Left lobe of liver (tissue), 2 donors: ENCODE measurements around the gene GLI2. TPM values are rescaled to one million over a fixed set of nuclear protein-coding genes. Genes with fewer than 3 reads are reported as not detected.

Experiments used
- ATAC-seq: fragments of 200-7000 bp; cut with Tn5 transposase; one replicate; pipeline ENCODE4 v1.9.1; 2020; ENCODE audit warnings: mild to moderate bottlenecking, moderate library complexity
- DNase-seq: peaks from one replicate; pipeline ENCODE4 v3.0.0-alpha.2; 2020; ENCODE audit warnings: low spot score
- total RNA-seq: library from RNA; stranded (reverse); gene quantifications from one replicate; pipeline ENCODE4 v1.2.1, GENCODE V29; 2021
- donor health status: DM: no; HTN: no; CAD: no; lungs with moderate emphysema.
- donor health status: DM: no; HTN: yes; CAD: no.

GLI2 gene
- total RNA-seq, 1 donor from 2014 or later, result 0.30 TPM

DNA sequence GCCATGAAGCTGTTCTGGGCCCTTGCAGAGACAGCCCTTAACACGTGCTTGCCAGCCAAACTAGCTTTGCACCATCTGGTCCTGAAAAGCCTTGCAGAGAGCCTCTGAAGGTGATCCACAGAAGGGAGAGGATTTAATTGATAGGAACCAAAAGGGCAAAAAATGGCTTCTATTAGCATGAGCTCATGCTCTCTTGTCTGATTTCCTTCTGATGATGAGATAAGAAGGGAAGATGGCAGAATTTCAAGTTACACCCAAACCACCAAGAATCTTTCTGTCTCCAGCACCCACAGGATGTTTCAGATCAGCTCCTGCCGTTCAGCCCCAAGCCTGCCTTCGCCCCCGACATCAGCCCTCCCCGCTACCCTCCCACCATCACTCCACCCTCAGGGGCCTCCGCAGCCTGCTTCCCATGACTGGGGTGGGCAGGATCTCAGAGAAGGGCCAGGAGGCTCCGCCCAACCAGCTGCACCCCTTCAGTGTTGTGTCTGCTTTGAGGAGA is 23.4 kb upstream of the GLI2 start:
- DNase-seq, result no peak
- ATAC-seq, result no peak

DNA sequence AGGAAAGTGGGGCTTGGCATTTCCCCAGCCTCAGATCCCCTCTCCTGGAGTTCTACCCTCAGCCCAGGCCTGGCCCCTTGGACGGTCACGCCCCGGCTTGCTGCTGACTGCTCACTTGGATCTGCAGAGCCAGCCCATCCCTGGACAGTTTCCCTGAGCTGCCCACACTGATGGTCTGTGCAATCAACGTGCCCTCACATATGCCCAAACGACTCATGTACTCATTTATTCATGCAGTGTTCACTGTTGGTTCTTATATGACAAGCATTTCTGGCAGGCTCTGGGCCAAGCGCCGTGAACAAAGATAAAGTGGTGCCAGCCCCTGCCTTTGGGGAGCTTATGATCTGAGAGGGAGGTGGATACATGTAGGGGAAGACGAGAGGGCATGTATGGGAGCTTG is 20.3 kb upstream of the GLI2 start:
- DNase-seq, result no peak
- ATAC-seq, result no peak

DNA sequence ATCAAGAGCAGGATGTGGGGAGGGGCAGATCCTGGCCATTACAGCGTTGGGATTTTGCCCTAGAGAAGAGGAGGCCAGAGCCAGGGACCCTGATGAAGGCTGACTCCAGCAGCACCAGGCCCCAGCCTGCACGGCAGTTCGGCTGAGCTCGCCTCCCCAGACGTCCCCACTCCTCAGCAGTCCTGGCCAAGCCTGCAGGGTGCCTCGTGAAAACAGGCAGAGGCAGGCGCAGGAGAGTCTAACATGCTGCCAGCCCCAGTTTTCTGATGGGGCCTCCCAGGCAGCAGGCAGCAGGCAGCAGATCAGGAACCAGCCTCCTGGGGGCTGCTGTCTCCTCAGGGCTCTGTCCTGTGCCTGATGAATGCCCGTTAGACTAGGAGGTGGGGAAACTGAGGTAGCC is 19.7 kb upstream of the GLI2 start:
- no peak for ATAC-seq
- DNase-seq, result no peak

DNA sequence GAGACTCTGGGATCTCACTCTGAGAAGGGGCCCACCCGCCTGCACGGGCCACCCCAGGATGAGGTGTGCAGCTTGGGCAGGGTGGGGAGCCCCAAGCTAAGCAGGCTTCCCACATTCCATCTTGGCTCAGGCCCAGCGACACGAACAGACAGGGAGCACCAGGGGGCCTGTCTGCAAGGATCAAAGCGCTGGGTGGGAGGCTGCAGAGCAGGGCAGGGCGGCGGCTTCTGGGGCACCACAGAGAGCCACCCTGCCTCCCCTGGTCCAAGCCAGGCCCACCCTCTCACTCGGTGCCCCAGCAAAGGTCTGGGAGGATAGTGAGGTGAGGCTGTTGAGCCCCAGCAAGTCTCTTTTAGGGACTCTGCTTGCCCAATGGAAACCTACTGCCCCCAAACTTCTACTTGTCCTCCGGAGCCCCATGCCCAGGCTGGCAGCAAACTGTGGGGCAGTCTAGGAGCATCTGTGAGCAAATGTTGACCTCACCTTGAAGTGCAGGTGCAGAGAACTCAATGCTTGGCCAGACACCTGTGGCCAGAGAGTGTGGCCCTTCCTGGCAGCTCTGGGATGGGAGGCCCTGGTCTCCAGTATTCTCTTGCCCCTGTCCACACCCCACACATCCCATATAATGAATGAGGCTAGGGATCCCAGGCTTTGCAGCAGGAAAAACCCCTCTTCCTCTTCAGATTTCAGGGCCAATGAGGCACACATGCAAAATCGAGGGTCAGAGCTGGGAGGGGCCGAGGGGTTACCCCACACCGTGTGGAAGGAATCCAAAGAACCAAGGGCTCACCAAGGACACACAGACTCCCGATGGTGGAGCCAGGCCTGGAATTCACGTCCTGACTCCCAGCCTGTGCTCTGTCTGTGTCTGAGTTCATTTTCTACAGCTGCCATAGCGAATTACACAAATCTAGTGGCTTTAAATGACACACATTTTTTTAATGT is 18.8 kb upstream of the GLI2 start:
- no peak for ATAC-seq
- DNase-seq, result no peak

DNA sequence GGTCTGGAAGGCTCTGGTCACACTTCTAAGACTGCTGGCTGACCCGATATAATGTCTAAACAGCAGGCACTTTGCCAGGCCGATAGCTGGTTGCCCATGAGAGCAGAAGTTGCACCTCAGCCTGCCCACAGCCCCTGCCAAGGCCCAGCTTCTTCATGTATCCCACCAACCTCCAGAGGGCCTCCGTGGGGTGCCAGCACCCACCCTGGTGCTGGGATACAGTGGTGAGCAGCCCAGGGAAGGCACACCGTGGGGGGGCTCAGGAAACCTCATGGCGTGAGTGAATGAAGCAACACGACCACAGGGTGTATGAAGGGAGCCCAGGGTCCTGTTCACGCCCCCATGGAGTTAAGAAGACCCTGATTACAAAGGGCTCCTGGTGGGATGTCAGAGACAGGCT is 16.2 kb upstream of the GLI2 start:
- ATAC-seq, result no peak
- no peak for DNase-seq

DNA sequence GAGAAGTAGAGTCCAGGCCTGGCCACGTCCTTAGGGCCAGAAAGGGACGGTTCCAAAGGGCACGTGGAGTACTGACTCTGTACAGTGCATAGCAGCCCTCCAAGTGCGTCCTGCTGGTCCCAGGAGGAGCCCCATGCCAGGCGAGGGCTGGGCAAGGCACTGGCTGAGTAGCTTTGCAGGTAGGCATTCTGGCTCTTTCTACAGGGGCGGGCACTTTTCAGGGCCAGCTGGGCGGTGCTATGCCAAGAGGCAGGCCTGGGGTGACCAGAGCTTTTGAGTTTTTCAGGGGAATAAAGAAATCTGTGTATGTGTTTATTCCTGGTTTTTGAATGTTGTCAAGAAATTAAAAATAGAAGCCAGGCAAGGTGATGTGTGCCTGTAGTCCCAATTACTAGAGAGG is 15.4 kb upstream of the GLI2 start:
- ATAC-seq (no peak), DNase-seq (no peak)

DNA sequence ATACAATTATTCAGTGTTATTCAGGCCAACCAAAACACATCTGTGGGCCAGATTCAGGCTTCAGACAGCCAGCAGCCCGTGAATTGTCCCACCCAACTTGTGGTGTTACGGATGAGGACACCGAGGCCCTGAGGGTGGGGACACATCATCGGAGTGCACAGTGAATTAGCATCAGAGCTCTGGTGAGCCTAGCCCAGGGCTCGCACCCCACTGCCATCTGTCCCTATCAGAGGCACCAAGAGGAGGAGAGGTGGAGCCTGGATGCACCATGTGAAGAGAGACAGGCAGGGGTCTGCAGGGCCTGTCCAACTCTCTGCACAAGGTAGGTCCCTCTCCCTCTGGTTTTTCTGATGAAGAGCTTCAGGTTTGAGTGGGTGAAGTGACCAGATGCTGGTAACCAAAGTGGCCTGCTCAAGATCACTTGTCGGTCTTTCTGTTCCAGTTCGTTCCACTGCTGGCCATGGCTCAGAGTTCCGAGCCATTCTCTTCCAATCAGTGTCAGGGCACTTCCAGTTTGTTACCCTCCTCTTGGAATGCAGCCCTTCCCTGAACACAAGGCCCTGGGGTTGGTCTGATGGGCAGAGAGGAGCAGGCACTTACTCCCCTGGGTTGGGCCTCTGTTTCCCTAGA is 14.8 kb upstream of the GLI2 start:
- ATAC-seq (no peak), DNase-seq (no peak)

DNA sequence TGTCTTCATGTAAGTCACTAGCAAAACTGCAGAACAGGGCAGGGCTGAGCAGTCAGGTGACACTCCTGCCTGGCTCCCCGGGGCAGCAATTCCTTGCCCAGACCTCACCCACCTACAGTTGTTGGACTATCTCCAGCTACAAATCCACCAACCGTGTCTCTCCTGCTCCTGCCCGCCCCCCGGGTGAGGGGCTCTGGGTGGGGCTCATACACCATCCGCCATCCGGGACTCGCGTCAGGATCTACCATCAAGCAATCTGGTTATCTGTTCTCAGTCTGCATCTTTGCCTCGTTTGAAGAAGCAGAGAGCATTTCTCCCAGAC is 13.5 kb upstream of the GLI2 start:
- ATAC-seq (no peak), DNase-seq (no peak)

DNA sequence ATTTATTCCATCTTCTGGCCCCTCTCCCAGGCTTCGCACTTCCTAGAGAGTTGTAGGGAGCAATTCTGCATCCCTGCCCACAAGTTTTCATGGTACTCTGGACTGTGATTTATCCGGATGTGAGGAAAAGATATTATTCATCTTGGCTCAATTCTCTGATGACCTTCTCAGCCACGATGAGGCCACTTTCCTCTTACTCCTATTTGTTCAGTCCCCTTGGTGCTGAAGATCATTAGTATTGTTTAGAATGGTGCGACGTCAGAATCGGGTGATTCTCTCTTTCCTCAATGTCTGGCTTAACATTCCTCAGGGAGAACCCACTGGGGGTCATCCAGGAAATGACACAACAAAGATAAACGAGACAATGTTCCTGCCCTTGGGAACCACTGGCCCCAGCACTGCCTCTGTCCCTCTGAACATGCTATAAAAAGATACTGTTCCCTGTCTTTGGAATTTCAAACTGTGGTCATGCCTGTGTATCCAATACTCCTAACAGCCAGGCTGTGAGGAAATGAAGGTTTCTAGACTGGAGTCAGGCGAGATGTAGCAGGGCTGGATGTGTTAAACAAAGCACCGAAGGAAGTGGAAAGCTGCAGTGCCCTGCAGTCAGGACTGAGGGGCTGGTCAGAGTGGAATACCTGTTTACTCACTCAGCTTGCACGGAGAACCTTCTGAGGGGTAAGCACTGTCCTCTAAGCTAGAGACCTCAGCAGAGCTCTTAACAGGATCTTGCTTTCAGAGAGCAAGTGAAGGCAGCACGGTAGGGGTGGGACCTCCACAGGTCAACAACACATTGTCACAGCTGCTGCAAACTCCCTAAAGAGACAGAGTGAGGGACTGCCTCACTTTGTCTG is 12.9 kb upstream of the GLI2 start:
- ATAC-seq (no peak), DNase-seq (no peak)

DNA sequence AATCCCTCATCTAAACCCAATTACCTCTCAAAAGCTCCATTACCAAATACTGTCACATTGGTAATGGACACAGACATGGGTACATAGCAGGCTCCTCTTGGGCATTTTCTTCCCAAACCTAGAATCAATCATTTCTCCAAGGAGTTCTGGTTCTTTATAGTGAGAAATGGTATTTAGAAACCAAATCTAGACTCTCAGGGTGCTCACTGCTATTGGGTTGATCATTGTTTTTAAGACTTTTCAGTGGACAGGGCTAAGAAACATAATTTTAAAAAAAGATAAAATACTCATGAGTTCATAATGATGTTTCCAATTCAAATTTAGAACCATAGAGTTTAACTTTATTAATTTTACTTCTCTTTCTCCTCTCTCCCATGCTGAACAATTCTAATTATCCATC is 9.4 kb upstream of the GLI2 start:
- ATAC-seq (no peak), DNase-seq (no peak)

DNA sequence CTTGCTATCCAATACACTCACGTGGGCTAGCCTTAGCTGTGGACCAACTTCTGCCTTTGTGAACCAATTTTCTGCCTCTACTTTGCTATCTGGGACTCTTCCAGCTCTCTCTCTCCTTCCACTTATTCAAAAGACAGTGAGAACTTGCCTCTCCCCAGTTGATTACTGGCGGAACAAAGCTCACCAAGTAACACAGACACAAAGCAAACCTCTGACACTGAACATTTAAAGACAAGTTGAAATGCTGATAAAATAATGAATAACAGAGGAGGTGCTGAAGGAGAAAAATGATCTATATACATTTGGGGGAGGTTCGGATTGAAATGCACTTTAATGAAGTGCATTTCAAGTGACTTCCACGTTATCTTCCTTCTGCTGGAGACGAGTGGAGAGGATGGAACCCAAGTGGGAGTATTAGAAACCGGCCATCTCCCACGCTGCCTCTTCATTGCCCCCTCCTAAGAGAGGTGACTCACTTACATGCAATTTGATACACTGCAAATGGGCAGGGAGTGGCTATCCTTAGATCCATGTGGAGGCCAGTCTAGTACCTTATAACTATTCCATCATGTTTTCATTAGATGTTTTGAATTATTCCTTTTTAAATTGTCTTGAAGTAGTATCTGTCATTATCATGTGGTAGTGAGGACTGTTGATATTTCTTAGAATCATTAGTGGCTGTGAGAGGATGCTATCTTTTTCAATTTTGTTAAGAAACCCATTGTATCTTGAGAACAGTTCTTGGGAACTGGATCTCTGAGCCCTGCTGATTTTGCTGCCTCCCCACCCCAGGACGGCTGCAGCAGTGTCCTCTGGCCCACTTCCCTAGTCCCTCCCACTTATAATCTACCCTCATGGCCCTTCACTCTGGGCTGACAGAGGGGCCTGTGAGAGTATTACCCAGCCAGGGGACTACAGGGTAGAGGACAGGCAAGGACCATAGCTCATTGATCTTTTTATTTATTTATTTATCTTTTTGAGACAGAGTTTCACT is 6.0 kb upstream of the GLI2 start:
- ATAC-seq (no peak), DNase-seq (no peak)

DNA sequence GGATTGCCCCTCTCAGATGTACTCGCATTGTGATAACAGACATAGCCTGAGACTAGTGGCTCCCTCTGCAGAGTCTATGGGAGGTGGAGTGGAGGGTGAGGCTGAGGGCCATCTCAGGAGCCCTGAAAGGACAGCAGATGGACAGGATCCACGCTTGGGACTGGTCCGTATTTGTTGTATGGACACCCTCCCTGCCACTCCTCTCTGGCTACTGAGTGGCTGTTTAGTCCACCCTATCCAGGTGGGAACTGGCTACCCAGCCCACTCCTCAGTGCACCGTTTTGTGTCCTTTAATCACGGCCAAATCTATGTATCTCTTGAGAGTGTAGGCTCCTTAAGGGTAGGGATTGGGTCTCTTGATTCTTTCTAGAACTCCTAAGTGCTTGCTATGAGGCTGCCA is 4.5 kb upstream of the GLI2 start:
- peak; percentile 6 for DNase-seq
- ATAC-seq, result no peak

DNA sequence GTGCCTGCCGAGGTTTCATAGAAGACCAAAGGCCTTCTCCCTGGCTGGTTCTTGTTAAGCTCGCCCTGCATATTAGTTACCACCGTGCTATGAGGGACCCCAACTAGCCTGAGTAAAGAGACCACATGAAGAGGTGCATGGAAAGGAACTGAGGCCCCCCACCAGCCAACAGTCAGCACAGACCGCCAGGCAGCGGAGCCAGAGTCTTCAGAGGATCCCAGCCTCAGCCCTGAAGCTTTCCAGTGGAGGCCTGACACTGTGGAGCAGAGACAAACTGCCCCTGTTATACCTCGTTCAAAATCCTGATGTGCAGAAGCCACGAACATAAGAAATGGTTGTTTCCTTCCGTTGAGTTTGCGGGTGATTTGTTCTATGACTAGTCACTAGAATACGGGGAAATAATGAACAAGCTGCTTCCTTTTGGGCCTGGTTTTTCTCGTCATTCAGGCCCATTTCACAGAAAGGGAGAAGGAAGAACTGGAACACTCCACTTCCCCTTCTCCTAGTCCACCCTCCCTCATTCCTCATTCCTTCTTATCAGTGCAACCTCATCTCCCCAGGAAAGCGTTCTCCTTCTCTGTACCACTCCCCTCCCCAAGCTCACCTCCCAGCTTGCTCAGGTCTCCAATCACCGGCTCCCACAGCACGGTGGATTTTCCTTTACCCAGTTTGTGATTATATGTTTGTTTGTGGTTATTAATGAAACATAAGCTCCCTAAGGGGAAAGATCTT is 3.0 kb upstream of the GLI2 start:
- ATAC-seq (no peak), DNase-seq (peak; percentile 5)

DNA sequence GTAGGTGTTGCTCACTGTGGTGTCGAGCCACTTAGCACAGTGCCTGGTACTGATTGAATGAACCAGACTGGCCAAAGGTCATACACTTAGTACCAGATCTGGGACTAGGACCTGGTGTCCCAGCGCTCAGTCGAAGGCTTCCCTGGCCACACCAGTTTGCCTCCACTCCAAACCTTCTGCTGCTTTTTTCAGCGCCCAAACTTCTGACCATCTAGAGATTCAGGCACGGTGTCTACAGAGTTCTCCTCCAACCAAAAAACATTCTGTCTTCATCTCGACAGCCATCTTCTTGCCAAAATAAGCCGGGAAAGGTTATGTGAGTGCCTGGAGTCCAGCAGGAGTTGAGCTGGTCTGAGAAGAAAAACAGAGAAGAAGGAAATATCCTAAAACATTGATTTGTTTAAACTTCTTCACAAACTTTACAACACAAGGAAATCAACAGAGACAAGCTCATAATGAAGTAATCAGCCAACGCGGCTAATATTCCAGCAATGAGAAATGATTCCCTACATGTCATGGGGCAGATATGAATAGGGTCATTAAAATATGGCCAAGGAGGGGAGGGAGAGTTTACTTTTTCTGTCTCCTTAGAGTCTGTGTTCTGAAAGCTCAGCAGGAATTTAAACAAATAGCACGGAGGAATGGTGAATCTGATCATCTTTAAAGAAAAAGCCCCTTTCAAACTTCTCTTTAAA is 2.3 kb upstream of the GLI2 start:
- DNase-seq, result peak; percentile 15
- ATAC-seq, result no peak

DNA sequence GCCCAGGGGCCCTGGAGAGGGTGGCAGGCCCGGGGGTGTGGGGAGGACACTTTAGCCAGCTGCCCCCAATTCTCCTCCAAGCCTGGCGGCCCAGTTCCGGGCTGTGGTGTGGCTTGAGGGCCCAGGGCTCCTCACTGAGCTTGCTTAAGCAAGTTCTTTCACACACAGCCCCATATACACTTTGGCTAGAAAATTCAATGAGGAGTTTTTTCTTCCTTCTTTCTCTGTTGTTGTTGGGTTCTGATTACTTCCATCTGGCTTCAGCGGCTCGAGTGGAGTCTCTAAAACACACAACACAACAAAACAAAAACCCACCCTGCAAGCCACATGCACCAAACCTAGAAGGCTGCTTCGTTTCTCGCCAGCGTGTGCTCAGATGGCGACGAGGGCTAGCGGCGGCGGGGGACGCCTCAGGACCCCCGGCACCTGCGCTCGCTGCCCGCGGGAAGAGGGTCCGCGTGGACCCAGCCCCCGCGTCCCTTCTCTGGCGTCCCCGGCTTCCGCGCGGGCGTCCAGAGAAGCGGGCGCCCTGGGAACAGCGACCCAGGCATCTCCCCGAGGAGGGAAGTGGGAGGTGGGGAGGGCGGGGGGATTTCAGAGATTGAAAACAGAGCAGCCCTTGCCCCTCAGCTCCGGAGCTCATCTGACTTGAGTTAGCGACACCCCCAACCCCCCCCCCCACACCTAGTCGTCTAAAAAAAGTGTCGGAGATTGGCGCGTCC is 577 bp upstream of the GLI2 start:
- ATAC-seq, result no peak
- peak; percentile 33 for DNase-seq

DNA sequence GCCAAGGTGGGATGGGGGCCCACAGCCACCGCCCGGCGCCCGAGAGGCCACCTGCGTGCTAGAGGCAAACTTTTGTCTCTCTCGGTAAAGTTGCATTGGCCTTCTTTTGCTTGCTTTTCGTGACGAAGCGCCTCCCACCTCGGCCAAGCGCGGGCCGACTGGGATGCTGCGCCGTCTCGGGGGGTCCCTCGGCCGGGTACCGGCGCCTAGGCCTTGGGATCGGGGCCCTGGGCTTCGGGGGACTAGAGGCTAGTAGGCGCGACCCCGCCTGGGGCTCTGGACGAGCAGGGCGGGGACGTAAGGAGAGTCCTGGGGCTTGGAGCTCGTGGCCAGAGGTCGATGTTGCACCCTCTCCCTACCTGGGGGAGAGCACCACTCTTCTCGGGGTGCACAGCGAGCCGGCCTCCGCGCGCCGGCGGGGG is 545 bp downstream of the GLI2 start:
- peak; percentile 8 for ATAC-seq
- peak; percentile 40 for DNase-seq

DNA sequence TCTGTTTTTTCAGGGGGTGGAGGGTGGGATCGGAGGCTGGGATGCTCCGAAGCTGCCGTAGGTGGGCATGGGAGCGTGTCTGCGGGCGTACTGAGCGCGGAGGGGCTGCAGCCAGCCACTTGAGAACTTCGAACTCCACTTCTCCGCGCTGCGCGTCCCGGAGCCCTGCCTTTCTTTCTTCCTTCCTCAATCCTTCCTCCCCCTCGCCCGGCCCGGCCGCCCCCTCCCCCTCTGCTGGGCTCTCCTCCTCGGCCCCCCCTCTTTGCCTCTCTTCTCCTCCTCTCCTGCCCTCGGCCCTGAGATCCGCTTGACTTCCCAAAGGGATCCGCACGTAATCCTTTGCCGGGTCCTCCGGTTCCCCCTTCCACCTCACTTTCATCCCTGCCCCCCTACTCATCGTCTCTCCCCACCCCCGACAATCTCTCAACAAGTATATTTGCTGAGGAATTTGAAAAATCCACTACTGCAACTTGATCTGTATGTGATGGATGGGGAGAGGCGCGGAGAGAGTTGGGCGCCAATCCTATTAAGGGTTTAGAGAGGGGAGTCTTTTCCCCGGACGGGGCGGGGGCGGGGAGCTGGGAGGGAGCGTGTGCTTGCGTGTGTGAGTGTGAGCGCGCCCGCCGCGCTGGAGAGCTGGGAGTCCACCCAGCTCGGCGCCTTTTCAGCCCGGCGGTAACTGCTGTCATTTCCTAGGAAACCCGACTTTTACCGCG is 1.1 kb downstream of the GLI2 start:
- ATAC-seq (peak; percentile 35), DNase-seq (peak; percentile 33)
